VCaP (cell line): ENCODE measurements around the gene AKAIN1.

Experiments used
- H3K27ac ChIP-seq: fragments of 450-650 bp; 2 replicates; pipeline ENCODE4 v1.5.1; 2017
- TF ChIP-seq, protein P1 (sequence below): fragments of 450-650 bp; conservative IDR thresholded peaks from 2 replicates; pipeline ENCODE4 v1.5.1; 2017; ENCODE audit warnings: mild to moderate bottlenecking, moderate library complexity

The AKAIN1 gene

GRCh38 chr18:5207471-5208150 lies 10.6 kb upstream of the AKAIN1 start:
- TF ChIP-seq, protein P1, sequence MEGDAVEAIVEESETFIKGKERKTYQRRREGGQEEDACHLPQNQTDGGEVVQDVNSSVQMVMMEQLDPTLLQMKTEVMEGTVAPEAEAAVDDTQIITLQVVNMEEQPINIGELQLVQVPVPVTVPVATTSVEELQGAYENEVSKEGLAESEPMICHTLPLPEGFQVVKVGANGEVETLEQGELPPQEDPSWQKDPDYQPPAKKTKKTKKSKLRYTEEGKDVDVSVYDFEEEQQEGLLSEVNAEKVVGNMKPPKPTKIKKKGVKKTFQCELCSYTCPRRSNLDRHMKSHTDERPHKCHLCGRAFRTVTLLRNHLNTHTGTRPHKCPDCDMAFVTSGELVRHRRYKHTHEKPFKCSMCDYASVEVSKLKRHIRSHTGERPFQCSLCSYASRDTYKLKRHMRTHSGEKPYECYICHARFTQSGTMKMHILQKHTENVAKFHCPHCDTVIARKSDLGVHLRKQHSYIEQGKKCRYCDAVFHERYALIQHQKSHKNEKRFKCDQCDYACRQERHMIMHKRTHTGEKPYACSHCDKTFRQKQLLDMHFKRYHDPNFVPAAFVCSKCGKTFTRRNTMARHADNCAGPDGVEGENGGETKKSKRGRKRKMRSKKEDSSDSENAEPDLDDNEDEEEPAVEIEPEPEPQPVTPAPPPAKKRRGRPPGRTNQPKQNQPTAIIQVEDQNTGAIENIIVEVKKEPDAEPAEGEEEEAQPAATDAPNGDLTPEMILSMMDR = no peak
- no peak overlapping the region for H3K27ac ChIP-seq

DNA sequence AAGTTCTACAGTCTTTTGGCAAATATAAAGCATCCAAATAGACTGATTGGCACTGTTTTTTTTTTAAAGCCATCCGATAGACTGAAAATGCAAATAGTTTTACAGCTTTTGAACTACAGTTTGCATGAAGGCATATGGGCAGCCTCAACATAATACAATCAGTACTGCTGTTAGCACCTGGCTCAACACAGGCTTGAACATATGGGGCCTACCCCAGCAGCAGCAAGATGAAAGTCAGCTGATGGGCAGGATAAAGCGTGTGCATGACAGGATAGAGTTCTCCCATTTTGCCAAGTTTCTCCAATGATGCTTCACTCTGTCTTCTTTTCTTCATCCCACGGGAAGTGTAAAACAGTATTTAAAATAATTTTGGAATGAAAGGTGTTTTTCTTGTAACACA lies 1.3 kb upstream of the AKAIN1 start:
- TF ChIP-seq, protein P1 = no peak
- H3K27ac ChIP-seq = no peak overlapping the region

DNA sequence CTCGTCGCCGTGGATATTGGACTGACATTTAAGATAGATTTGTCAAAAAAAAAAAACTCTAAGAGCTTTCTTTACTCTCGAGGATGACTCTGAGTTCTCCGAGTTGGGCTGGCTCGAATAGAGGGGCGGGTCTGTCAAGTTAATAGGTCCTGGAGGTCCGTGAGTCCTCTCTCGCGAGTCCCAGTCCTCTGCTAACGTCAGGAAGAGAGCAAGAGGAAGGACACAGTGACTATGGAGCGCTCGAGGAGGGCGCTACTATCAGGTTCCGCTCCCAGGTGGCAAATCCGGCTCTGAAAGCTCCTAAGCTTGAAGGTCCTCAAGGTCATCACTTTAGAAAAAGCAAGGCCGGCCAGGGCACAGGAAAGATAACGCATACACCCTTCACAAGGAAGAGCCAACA lies 404 bp upstream of the AKAIN1 start:
- no peak overlapping the region for H3K27ac ChIP-seq
- TF ChIP-seq, protein P1 = no peak

DNA sequence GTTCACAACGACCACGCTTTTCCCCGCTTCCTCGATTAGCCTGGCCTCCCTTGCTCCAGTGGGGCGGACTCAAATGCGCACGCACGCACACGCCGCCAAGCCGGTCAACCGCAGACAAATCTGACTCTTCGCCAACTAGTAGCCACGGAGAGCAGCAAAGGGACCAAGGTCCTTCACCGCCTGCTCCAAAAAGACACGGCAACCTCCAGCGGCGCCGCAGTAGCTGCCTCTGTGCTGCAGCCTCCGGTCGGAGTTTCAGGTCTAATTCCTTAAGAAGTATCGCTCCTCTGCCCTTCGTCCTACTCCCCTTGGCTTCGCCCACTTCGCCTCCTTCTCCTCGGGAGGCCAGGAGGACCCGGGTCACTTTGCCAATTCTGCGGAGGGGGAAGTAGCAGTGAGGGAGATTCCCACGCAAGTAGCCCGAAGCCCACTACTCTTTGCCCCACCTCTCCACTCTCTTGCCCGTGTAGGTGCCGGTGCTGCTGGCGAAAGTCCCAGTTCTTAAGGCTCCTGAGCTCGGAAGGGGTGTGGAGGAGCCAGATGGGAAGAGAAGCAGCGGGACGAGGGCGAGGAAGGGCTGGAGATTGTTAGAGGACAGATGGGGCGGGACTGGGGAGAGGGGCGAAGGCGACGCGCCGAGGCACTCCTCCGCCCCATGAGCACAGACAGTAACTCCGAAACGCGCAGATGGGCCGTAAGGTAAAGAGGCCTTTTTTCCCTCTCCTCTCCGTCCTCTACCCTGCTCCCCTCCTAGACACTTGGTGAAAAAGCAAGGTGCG lies 615 bp downstream of the AKAIN1 start:
- TF ChIP-seq, protein P1 = no peak
- no peak overlapping the region for H3K27ac ChIP-seq

DNA sequence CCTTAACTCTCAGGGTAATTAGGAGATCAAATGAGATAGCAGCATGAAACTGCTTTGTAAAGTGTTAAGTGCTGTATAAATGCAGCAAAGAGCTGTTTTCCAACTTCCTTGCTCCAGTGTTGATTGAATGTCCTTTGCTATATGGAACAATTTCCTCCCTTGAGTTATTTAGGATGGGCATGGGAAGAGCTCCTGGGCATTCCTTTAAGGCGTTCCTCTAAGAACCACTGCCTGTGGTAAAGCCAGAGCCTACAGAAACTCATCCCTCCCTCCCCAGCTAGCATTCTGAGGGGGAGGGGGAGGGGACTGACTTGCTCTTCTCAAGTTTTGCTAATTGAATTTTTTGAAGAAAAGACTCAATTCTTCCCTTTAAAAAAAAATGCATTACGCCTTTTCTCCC lies 1.4 kb downstream of the AKAIN1 start:
- no peak overlapping the region for H3K27ac ChIP-seq
- TF ChIP-seq, protein P1 = no peak

DNA sequence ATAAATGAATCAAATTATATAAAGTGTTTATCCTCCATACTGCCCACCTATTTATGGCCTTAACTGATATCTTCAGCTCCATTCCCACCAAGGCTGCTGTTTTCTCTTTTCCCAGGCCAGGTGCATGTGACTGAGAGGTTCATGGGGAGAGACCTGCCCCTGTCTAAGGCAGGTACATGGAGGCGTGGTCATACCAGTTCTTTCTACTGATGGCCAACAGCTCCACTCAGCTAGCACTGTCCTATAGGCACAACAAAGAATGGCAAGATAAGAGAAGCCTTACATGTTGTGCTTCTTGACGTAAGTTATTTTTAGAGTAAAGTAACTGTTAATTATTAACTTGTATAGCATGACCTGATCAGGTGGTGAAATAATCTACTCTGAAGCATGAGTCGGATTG lies 16.8 kb downstream of the AKAIN1 start:
- TF ChIP-seq, protein P1 = no peak
- H3K27ac ChIP-seq = no peak overlapping the region

DNA sequence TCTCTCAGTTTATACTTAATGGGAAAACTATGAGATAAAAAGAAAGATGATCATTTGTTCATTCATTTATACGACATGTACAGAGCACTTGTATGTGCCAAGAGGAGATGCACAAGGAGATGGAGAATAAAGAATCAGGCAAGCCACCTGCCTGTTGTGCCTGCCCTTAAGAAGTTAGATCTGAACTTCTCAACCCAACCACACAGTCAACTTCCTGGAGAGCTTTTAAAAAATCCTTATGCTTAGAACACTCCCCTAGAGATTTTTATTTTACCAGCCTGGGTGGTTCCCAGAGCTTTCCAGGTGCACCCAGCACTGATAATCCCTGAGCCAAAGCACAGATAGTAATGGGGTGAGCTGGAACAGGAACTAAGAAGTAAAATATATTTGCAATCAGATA lies 18.5 kb downstream of the AKAIN1 start:
- no peak overlapping the region for H3K27ac ChIP-seq
- TF ChIP-seq, protein P1 = no peak
